Mesenteric fat pad (tissue), 1 donor: Measurements from ENCODE around the gene PKIG. TPM values are rescaled to one million over a fixed set of nuclear protein-coding genes. Genes with fewer than 3 reads are reported as not detected.
"Not testable (repeated sequence)": the region's sequence is repeated elsewhere in the genome, so short reads cannot be mapped to it uniquely, and the experiment has no call there.

ENCODE experiments used
- DNase-seq: peaks from one replicate; pipeline ENCODE4 v3.0.0-alpha.2; 2020; ENCODE audit warnings: low spot score
- long read RNA-seq: library from polyadenylated mRNA; unstranded; transcript quantifications from one replicate; pipeline ENCODE4 v2.0.0, GENCODE V29; 2020
- total RNA-seq: library from RNA; stranded (reverse); fragmentation: NEBNext Ultra II Directional; extraction: Animal tissue kit (Norgen Biotek cat#: 25700); gene quantifications from one replicate; pipeline ENCODE4 v1.2.1, GENCODE V29; 2021
- donor health status: DM: yes; HTN: yes; CAD: no.

PKIG gene
- 50.1 TPM for total RNA-seq
- long read RNA-seq, transcript PKIG-206 (5 exons, 1,338 nt): minor isoform, 5 of 119 reads
- long read RNA-seq, transcript PKIG-202 (4 exons, 1,180 nt): major isoform, 51 of 119 reads
- long read RNA-seq, transcript PKIG-207 (4 exons, 1,191 nt): major isoform, 51 of 119 reads
- long read RNA-seq, partial matches to known transcripts: 3 of 119 reads
- long read RNA-seq, other reads (novel, unspliced or antisense): 8 of 119 reads

- no peak for DNase-seq
Measured at GRCh38 chr20:44582311-44583025, at the start of gene PKIG. Gene PKIG (plus strand): TSS chr20:44582579. CDS start chr20:44614557, 31,978 bp downstream.

GRCh38 chr20:44532981-44533331 lies 49.4 kb upstream of the PKIG start:
- DNase-seq: no peak

GRCh38 chr20:44533928-44534327 lies 48.5 kb upstream of the PKIG start:
- DNase-seq: no peak

GRCh38 chr20:44536175-44536574 lies 46.2 kb upstream of the PKIG start:
- DNase-seq: no peak

GRCh38 chr20:44537993-44538392 lies 44.4 kb upstream of the PKIG start:
- DNase-seq: no peak

GRCh38 chr20:44540834-44541233 lies 41.5 kb upstream of the PKIG start:
- DNase-seq: no peak

GRCh38 chr20:44541992-44542391 lies 40.4 kb upstream of the PKIG start:
- DNase-seq: no peak

GRCh38 chr20:44542890-44543289 lies 39.5 kb upstream of the PKIG start:
- no peak for DNase-seq

- no peak for DNase-seq
Measured at GRCh38 chr20:44543358-44543757, 39.0 kb upstream of the PKIG start.

GRCh38 chr20:44544263-44544662 lies 38.1 kb upstream of the PKIG start:
- DNase-seq: no peak

GRCh38 chr20:44547419-44547818 lies 35.0 kb upstream of the PKIG start:
- DNase-seq: no peak

- DNase-seq: no peak
Measured at GRCh38 chr20:44549123-44549522, 33.3 kb upstream of the PKIG start.

GRCh38 chr20:44552050-44552449 lies 30.3 kb upstream of the PKIG start:
- no peak for DNase-seq

GRCh38 chr20:44552568-44552949 lies 29.8 kb upstream of the PKIG start:
- DNase-seq: no peak

- DNase-seq: no peak
Measured at GRCh38 chr20:44552950-44553908, 29.1 kb upstream of the PKIG start.

GRCh38 chr20:44559302-44559701 lies 23.1 kb upstream of the PKIG start:
- no peak for DNase-seq

- DNase-seq: no peak
Measured at GRCh38 chr20:44560229-44560628, 22.1 kb upstream of the PKIG start.

- DNase-seq: not testable (repeated sequence)
Measured at GRCh38 chr20:44560818-44561217, 21.6 kb upstream of the PKIG start.

GRCh38 chr20:44561876-44562275 lies 20.5 kb upstream of the PKIG start:
- no peak for DNase-seq

- DNase-seq: no peak
Measured at GRCh38 chr20:44566018-44566417, 16.4 kb upstream of the PKIG start.

- DNase-seq: no peak
Measured at GRCh38 chr20:44566811-44567210, 15.6 kb upstream of the PKIG start.

GRCh38 chr20:44570367-44570766 lies 12.0 kb upstream of the PKIG start:
- DNase-seq: no peak
